D721Med (cell line): ENCODE data around the gene RNF41.
"Not testable (repeated sequence)": the region's sequence is repeated elsewhere in the genome, so short reads cannot be mapped to it uniquely, and the experiment has no call there.

Source experiments
- DNase-seq: peaks from one replicate; pipeline ENCODE4 v3.0.0; 2011; ENCODE audit warnings: low spot score; ENCODE audit not compliant: insufficient read length
- FAIRE-seq: peaks from 2 replicates; lab custom pipeline; 2011; peaks lifted over from hg19 to GRCh38; lab: Jason Lieb, UNC
- TF ChIP-seq, protein P1 (sequence below): IDR thresholded peaks from 2 replicates; pipeline ENCODE4 v1.5.1; 2012; ENCODE audit warnings: mild to moderate bottlenecking, control low read depth; ENCODE audit not compliant: insufficient read depth; ENCODE audit errors: missing control alignments

RNF41 gene

DNA sequence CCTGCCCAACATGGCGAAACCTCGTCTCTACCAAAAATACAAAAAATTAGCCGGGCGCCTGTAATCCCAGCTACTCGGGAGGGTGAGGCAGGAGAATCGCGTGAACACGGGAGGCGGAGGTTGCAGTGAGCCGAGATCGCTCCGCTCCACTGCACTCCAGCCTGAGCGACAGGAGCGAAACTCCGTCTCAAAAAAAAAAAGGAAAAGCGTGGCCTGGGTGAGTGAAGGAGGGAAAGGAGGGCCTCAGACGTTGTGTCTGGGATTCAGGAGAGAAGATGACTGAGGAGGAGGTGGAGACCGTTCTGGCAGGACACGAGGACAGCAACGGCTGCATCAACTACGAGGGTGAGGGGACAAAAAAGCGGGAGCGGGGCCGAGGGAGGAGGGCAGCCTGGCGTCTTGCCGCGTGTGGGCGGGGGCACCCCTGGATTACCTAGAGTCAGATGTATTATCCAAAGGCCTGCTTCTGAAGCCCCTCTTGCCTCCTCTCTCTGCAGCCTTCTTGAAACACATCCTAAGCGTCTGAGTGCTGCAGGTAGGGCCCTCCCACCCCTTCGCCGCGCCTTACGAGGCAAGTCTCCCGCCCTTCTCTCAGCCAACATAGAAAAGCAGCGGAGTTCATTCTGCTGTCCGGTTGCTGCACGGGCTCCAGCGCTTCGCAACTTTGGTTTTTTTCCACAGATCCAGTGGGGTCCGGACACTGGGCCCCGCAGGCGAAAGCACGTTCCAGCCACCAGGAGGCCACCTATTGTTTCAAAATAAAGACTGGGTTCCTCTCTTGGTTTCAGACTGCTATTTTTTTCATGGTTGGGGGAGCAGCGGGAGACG is 64.3 kb downstream of the RNF41 start:
- TF ChIP-seq, protein P1, sequence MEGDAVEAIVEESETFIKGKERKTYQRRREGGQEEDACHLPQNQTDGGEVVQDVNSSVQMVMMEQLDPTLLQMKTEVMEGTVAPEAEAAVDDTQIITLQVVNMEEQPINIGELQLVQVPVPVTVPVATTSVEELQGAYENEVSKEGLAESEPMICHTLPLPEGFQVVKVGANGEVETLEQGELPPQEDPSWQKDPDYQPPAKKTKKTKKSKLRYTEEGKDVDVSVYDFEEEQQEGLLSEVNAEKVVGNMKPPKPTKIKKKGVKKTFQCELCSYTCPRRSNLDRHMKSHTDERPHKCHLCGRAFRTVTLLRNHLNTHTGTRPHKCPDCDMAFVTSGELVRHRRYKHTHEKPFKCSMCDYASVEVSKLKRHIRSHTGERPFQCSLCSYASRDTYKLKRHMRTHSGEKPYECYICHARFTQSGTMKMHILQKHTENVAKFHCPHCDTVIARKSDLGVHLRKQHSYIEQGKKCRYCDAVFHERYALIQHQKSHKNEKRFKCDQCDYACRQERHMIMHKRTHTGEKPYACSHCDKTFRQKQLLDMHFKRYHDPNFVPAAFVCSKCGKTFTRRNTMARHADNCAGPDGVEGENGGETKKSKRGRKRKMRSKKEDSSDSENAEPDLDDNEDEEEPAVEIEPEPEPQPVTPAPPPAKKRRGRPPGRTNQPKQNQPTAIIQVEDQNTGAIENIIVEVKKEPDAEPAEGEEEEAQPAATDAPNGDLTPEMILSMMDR, result peak; percentile 44
- FAIRE-seq (no peak), DNase-seq (peak; percentile 55)

GRCh38 chr12:56156464-56157200 is 65.1 kb downstream of the RNF41 start:
- DNase-seq, FAIRE-seq: not testable (repeated sequence)

- DNase-seq (no peak), FAIRE-seq (no peak)
- TF ChIP-seq, protein P1, result no peak
Measured at GRCh38 chr12:56155256-56155845, 66.4 kb downstream of the RNF41 start.

DNA sequence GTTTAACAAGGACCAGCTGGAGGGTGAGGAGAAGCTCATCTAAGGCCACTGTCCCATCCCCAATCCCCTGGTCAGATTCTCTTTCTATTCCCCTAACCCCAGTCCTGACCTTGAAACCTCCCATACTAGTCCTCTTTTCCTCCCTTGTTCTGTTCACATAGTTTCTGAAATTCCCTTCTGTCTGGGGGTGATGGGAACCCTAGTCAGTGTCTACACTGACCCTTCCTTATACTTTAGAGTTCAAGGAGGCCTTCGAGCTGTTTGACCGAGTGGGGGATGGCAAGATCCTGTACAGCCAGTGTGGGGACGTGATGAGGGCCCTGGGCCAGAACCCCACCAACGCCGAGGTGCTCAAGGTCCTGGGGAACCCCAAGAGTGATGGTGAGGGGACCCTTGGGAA is 66.9 kb downstream of the RNF41 start:
- TF ChIP-seq, protein P1, result no peak
- DNase-seq (no peak), FAIRE-seq (no peak)

DNA sequence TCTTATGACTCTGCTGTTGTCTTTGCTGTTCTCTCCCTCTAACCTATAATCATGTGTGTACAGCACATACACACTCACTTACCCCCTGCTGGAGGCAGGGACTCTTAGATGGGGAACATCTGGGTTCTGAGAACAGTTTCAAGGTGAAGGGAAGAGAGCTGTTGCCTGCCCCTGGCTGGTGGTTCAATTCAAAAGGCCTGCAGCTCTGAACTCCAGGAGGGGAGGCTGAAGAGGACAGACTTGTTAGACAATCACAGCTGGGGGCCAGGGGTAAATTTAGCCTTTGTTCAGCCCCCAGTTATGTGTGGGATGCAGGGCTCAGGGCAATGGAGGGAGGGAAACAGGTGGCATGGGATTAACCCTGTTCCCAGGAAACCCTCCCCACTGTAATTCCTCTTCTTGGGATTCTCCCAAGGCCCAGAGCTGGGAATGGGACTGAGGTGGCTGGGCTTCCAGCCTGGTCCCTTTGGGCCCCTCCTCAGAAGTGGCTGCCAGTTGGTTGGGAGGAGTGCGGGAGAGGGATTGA is 67.4 kb downstream of the RNF41 start:
- FAIRE-seq, result no peak
- TF ChIP-seq, protein P1, result no peak
- DNase-seq, result no peak

DNA sequence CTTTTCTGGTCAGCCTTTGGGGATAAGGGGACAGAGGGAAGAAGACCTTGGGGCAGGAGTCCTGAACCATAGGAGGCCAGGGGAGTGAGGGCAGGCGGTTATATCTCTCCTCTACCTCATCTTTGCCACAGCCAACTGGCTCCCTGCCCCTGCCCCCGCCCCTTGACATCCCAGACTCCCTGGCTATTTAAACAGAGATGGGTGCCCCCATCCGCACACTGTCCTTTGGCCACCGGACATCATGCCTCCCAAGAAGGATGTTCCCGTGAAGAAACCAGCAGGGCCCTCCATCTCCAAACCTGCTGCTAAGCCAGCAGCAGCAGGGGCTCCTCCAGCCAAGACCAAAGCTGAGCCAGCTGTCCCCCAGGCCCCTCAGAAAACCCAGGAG is 68.0 kb downstream of the RNF41 start:
- no peak for FAIRE-seq
- no peak for DNase-seq
- TF ChIP-seq, protein P1, result no peak
